Esophagus muscularis mucosa (tissue), 4 donors: ENCODE results near the gene SLC25A47. TPM values are rescaled to one million over a fixed set of nuclear protein-coding genes. Genes with fewer than 3 reads are reported as not detected.

Experiments used
- DNase-seq: peaks from one replicate; pipeline ENCODE4 v3.0.0-alpha.2; 2017; ENCODE audit errors: extremely low spot score
- H3K27ac ChIP-seq, 4 donors: fragments of 200-600 bp; sonication (generic); replicated peaks in 1 of 4; 1 replicate in 3 of 4; 2 replicates in 1 of 4; pipeline ENCODE4 v1.5.1; 2016 to 2019; ENCODE audit warnings: mild to moderate bottlenecking in 1 of 4
- H3K27me3 ChIP-seq, 4 donors: fragments of 200-600 bp; sonication (generic); one replicate each; pipeline versions ENCODE4 v1.5.1 to v1.6.0; 2016 to 2019
- H3K36me3 ChIP-seq, 4 donors: fragments of 200-600 bp; sonication (generic); one replicate each; pipeline ENCODE4 v1.5.1; 2016 to 2019
- H3K4me1 ChIP-seq, 4 donors: fragments of 200-600 bp; sonication (generic); one replicate each; pipeline ENCODE4 v1.5.1; 2016 to 2019
- H3K4me3 ChIP-seq, 4 donors: fragments of 200-600 bp; sonication (generic); 1 replicate in 2 of 4; 2 replicates in 2 of 4; pipeline ENCODE4 v1.5.1; 2016 to 2019; ENCODE audit warnings: mild to moderate bottlenecking in 4 of 4, moderate library complexity in 1 of 4
- H3K9me3 ChIP-seq, 4 donors: fragments of 200-600 bp; sonication (generic); 1 replicate in 3 of 4; 2 replicates in 1 of 4; pipeline ENCODE4 v1.5.1; 2016 to 2019
- CTCF ChIP-seq, 3 experiments: fragments of 200-600 bp in 2 of 3; fragments of 450-650 bp in 1 of 3; sonication (generic) in 2 of 3; IDR thresholded peaks; one replicate each; pipeline ENCODE4 v1.5.1; 2017 to 2019; ENCODE audit warnings: antibody characterized with exemption in 3 of 3, mild to moderate bottlenecking in 2 of 3, moderate library complexity in 1 of 3
- EP300 ChIP-seq: sonication (generic); formaldehyde crosslinking; IDR thresholded peaks from one replicate; pipeline ENCODE4 v1.6.1; 2017; ENCODE audit warnings: antibody characterized with exemption
- POLR2A ChIP-seq: fragments of 450-650 bp; IDR thresholded peaks from one replicate; pipeline ENCODE4 v1.6.1; 2017; ENCODE audit warnings: antibody characterized with exemption, moderate library complexity, mild to moderate bottlenecking, low read depth
- POLR2AphosphoS5 ChIP-seq, 2 donors: sonication (generic); formaldehyde crosslinking; IDR thresholded peaks; one replicate each; pipeline ENCODE4 v1.6.1; 2017; ENCODE audit warnings: antibody characterized with exemption in 2 of 2
- WGBS: methylation state at CpG from one replicate; pipeline ENCODE4 v1.1.5; 2018; 5-methylcytosine and 5-hydroxymethylcytosine counted together
- intact Hi-C: fragments of 100-400 bp; cut with DNase I; formaldehyde crosslinking; loops from one replicate; pipeline ENCODE4 v1.15.1; 2023
- small RNA-seq, 3 donors: library from RNA; depleted of rRNA; stranded (forward); fragments of <200 nt; gene quantifications; one replicate each; pipeline ENCODE3, GENCODE V24; 2016
- total RNA-seq, 4 donors: library from RNA; depleted of rRNA; stranded (reverse); fragments of >200 nt; gene quantifications; one replicate each; pipeline versions ENCODE4 v1.1.0 to v1.2.1, GENCODE V29; 2016

Gene SLC25A47
- total RNA-seq, 4 donors from 2014 or later: not detected

GRCh38 chr14:100375266-100375962 lies 52.3 kb downstream of the SLC25A47 start:
- intact Hi-C loops: loop anchor here (5.0 kb wide), 1 partner anchor 68 kb away; the partner anchor contains the start of gene SLC25A29
- peak overlapping the region; percentile 89 to 93 (median 90) for H3K27ac ChIP-seq
- WGBS: under 1% methylated on average over 15 of the region's 17 CpGs

GRCh38 chr14:100375963-100376735 lies 53.0 kb downstream of the SLC25A47 start, which contains the start of gene WDR25:
WDR25 (plus strand) TSS chr14:100376485.
- DNase-seq: peak; percentile 98
- intact Hi-C loops: loop anchor here (2.0 to 5.0 kb wide), 2 partner anchors 69 to 183 kb away; partner anchors contain the start of gene SLC25A29
- Histone ChIP-seq H3K9me3 (no peaks in the 10 kb centered on the region), H3K4me3 (peak within 1 kb of the TSS; percentile 68 to 81 (median 78)), H3K4me1 (peaks cover 15 to 46% (median 37%) of the 10 kb centered on the region in 4 donors), H3K27me3 (no peaks in the 10 kb centered on the region), H3K36me3 (peaks cover 0 to 10% (median 2%) of the 10 kb centered on the region in 4 donors), H3K27ac (peak within 1 kb of the TSS; percentile 89 to 93 (median 90))
- 1% methylated on average over 38 of the region's 74 CpGs for WGBS
- TF ChIP-seq CTCF (IDR thresholded peaks at IDR 0.05): peak in 1 of 3 experiments; percentile 33
- peak; percentile 43 for TF ChIP-seq POLR2A
- TF ChIP-seq POLR2AphosphoS5 (IDR thresholded peaks at IDR 0.05): peak; percentile 91 to 93
- TF ChIP-seq EP300: no peak

More at GRCh38 chr14:100375266-100375962, 52.3 kb downstream of the SLC25A47 start:
- Histone ChIP-seq H3K4me1 (peaks cover 15 to 46% (median 37%) of the 10 kb centered on the region in 4 donors), H3K9me3 (no peaks in the 10 kb centered on the region), H3K4me3 (peak overlapping the region; percentile 68 to 81 (median 78)), H3K36me3 (peaks cover 0 to 6% (median 0%) of the 10 kb centered on the region in 4 donors), H3K27me3 (no peaks in the 10 kb centered on the region)
- DNase-seq: peak; percentile 96
- TF ChIP-seq POLR2AphosphoS5 (IDR thresholded peaks at IDR 0.05) (peak; percentile 16 to 47), EP300 (no peak), CTCF (IDR thresholded peaks at IDR 0.05) (no peak), POLR2A (no peak)

- intact Hi-C loops: loop anchor here (2.0 to 5.0 kb wide), 2 partner anchors 69 to 184 kb away; partner anchors contain the start of gene SLC25A29
- no peaks in the 10 kb centered on the region for H3K9me3 ChIP-seq
- H3K27ac ChIP-seq: peak overlapping the region; percentile 89 to 93 (median 90)
- DNase-seq: no peak
- H3K4me3 ChIP-seq: peak overlapping the region; percentile 68 to 81 (median 78)
- peaks cover 0 to 16% (median 8%) of the 10 kb centered on the region in 4 donors for H3K36me3 ChIP-seq
- 23% methylated on average over 7 of the region's 7 CpGs for WGBS
- TF ChIP-seq EP300 (no peak), POLR2AphosphoS5 (IDR thresholded peaks at IDR 0.05) (no peak)
- peaks cover 13 to 46% (median 37%) of the 10 kb centered on the region in 4 donors for H3K4me1 ChIP-seq
- no peaks in the 10 kb centered on the region for H3K27me3 ChIP-seq
Observed at GRCh38 chr14:100376751-100377171, 53.6 kb downstream of the SLC25A47 start.

Small RNA genes lying within 50 kb of the gene (small RNA-seq; reads per million reads assigned to genes)
- gene AL157871.3: 0 reads per million in 3 donors
- 6.1 to 11.2 (median 9.3) reads per million in 3 donors for gene MIR345
- gene RN7SL523P: 0 reads per million in 3 donors

Other genes with a start within 250 kb of the SLC25A47 start
- under 1 TPM in 3 of 4 donors, not detected in 1; 0.06 to 0.33 (median 0.11) TPM for gene DEGS2, start 163.7 kb upstream of the SLC25A47 start, total RNA-seq
- gene YY1, start 84.2 kb upstream of the SLC25A47 start, total RNA-seq: 10 to 100 TPM; 54.8 to 83.4 (median 62.7) TPM
- gene SLC25A29, start 16.9 kb upstream of the SLC25A47 start, total RNA-seq: 10 to 100 TPM; 37.4 to 63.0 (median 49.2) TPM
- gene WDR25, start 53.1 kb downstream of the SLC25A47 start, total RNA-seq: 10 to 100 TPM in 2 of 4 donors, 1 to 10 TPM in 2; 7.1 to 10.8 (median 9.4) TPM